GM19043 (cell line): Measurements from ENCODE around the gene GALNT9.

Source experiments
- ATAC-seq: cut with Tn5 transposase; IDR thresholded peaks from one replicate; pipeline ENCODE4 v1.9.1; 2021; ENCODE audit warnings: low read depth; ENCODE audit not compliant: unreplicated experiment

GALNT9 gene

DNA sequence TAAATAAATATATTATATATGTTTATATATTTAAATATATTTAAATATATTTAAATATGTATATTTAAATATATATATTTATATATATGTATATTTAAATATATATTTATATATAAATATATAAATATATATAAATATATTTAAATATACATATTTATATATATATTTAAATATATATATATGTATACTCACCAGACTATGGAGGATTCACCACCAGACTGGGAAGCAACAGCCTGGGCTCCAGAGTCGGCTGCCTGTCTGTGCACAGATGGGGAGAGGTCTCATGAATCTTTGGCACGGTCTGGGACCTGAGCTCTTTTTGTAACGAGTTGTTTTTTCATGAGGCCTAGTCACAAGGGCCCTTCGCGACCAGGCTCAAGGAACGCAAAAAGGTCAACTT lies 163.8 kb downstream of the GALNT9 start:
- no peak for ATAC-seq

DNA sequence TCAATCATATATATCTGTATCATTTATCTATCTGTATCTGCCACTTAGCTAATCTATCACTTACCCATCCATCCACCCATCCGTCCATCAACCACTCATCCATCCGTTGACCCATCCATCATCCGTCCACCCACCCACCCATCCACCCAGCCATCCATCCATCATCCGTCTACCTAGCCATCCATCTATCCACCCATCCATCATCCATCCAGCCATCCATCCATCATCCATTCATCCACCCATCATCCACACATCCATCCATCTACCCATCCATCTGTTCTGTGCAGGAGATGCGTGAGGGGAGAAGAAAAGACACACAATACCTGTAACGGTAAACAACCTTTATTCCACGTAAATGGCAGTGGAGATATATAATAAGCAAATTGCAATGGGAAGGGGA lies 165.0 kb downstream of the GALNT9 start:
- no peak for ATAC-seq

DNA sequence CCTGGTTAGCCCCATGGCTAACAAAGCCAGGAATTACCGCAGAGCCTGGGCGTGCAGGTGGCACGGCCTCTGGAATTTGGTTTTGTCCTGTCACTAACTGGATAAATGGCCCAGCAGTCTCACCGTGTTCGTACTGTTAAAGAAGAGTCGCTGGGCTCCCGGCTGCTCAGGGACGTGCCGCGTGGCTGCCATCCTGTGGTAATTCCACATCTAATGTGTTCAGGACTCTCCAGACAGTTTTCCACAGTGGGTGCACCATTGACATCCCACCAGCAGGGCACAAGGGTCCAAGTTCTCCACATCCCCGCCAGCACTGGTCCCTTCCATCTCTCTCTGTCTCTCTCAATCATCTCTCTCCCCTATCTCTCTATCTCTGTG lies 165.5 kb downstream of the GALNT9 start:
- ATAC-seq, result no peak

- no peak for ATAC-seq
Observed at GRCh38 chr12:132163041-132163910, 166.1 kb downstream of the GALNT9 start.

DNA sequence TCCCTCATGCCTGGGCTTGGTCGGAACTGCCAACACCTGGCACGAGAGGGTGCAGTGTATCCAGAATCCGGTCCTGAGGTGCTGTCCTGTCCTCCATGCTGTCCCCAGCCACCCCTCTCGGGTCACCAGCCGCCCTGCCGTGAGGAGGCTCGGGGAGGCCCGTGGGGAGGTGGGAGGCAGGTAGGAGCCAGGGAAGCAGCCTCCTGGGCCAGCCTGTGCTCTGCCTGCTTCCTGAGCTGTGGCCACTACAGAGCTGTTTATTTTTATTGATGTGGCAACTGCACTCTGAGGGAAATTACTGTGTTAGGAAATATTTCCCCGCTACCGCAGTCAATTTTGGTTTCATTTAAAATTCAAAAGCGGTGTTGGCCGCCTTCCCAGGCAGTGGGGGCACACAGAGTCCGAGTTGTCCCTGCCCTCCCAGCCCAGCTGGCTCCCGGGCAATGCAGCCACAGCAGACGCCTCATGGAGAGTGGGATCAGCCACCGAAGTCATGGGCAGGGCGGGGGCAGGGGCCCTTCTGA lies 166.8 kb downstream of the GALNT9 start:
- no peak for ATAC-seq

DNA sequence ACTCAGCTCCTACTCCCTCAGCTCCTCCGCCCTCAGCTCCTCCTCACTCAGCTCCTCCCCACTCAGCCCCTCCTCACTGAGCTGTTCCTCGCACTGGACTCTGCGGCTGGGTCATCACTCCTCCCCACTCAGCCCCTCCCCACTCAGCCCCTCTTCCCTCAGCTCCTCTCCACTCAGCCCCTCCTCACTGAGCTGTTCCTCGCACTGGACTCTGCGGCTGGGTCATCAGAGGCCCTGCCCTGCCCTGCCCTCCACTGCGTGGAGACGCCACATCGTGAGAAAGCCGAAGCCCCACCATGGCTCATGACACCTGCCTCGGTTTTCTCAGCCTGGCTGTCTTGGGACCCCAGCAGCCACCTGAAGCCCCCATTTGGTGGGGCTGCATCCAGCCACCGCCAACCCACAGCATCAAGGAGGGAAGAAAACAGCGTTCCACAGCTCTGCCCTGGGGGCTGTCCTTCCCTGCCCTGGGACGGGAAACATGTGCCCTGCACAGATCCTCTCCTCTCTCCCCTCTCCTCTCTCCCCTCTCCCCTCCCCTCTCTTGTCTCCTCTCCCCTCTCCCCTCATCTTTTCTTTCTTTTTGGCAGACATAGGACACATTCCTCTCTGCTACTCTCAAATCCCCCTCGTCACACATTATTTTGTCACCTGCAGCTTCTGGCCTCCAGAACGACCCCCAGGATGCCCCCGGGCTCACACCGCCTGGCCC lies 167.4 kb downstream of the GALNT9 start:
- no peak for ATAC-seq

DNA sequence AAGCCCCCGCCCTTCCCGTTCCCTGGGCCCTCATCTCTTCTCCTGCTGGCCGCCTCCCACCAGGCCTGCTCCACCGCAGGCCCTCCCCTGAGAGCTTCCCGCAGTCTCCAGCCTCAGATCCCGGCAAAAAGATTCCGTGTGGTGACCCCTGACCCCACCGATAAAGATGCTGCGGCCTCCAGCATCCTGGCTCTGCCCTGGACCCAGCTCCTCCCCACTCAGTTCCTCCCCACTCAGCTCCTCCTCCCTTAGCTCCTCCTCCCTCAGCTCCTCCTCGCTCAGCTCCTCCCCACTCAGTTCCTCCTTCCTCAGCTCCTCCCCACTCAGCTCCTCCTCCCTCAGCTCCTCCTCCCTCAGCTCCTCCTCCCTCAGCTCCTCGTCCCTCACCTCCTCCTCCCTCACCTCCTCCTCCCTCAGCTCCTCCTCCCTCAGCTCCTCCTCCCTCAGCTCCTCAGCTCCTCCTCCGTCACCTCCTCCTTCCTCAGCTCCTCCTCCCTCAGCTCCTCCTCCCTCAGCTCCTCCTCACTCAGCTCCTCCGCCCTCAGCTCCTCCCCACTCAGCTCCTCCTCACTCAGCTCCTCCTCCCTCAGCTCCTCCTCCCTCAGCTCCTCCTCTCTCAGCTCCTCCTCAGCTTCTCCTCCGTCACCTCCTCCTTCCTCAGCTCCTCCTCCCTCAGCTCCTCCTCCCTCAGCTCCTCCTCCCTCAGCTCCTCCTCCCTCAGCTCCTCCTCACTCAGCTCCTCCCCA lies 168.2 kb downstream of the GALNT9 start:
- no peak for ATAC-seq

- no peak for ATAC-seq
Observed at GRCh38 chr12:132160601-132161035, 168.8 kb downstream of the GALNT9 start.

- no peak for ATAC-seq
Observed at GRCh38 chr12:132160016-132160415, 169.4 kb downstream of the GALNT9 start.

DNA sequence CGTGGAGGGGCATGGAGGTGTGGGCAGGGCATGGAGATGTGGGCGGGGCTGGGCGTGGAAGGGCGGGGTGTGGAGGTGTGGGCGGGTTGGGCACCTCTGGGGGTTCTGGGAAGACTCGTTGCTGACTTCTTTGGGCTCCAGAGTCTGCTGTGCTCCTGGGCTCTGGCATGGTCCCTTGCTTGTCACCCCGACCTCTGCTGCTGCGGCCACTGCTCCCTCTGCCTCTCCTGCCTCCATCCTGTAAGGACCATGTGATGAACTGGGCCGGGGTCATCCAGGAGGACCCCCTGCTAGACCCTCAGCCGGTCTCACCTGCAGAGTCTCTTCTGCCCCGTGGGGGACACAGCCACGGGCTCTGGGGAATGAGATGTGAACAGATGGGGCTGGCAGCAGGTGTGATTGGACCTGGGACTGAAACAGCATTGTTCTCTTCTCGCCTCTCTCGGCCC lies 169.8 kb downstream of the GALNT9 start:
- no peak for ATAC-seq

GRCh38 chr12:132158677-132159554 lies 170.5 kb downstream of the GALNT9 start:
- ATAC-seq, result no peak

DNA sequence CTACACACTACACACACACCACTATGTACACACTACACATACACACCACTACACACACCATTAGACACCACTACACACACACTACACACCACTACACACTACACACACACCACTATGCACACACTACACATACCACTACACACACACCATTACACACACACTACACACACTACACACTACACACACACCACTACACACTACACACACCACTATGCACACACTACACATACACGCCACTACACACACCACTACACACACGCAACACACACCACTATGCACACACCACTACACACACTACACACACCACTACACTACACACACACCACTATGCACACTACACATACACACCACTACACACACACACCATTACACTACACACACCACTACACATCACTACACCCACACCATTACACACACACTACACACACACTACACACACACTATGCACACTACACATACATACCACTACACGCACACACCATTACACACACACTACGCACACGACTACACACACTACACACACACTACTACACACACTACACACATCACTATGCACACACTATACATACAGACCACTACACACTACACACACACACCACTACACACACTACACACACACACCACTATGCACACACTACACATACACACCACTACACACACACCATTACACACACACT lies 171.5 kb downstream of the GALNT9 start:
- no peak for ATAC-seq

DNA sequence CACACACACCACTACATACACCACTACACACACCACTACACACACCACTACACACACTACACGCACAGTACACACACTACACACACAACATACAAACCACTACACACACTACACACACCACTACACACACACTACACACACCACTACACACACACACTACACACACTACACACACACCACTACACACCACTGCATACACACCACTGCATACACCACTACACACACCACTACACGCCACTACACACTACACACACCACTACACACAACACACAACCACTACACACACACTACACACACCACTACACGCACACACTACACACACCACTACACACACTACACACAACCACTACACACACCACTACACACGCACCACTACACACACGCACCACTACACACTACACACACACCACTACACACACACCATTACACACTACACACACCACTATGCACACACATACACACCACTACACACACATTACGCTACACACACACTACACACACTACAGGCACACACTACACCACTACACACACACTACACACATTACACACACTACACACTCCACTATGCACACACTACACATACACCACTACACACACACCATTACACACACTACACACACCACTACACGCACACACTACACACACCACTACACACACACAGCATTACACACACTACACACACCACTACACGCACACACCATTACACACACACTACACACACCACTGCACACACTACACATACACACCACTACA lies 172.6 kb downstream of the GALNT9 start:
- ATAC-seq, result no peak

- ATAC-seq, result no peak
Observed at GRCh38 chr12:132155771-132156572, 173.4 kb downstream of the GALNT9 start.

DNA sequence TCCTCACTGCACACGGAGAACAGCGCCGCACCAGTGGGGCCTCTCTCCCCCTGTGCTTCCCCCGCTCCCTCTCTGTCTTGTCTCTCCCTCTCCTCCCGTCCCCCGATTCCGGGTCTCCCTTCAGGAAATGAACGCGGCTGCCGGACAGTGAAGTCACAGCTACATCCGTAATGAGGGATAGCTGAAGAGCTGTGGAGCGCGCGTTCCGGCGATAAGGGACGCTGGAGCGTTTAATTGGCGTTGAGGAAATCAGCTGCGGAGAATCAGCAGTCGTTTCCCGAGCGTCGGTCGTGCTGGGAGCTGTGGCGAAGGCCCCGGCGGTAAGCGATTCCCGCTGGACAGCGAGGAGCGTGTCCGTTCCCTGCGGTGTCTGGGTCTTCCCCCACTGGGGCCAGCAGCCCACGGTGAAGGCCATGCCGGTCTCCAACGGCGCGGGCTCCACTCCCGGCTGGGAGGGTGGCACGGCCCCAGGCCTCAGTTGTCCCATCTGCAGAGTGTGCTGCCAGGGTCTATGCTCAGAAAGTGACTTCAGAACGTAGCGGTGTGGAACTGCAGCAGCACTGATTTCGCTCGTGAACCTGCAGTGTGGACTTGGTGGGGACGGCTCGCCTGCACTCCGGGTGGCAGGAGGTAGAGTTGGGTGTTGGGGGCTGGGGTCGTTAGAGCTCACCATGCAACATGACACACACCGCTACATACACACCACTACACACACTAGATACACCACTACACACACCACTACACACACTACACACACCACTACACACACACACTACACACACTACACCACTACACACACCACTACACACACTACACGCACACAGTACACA lies 174.2 kb downstream of the GALNT9 start:
- ATAC-seq, result no peak

- ATAC-seq, result no peak
Observed at GRCh38 chr12:132154341-132154761, 175.0 kb downstream of the GALNT9 start.
